ENCODE data around the gene SND1.

DNA sequence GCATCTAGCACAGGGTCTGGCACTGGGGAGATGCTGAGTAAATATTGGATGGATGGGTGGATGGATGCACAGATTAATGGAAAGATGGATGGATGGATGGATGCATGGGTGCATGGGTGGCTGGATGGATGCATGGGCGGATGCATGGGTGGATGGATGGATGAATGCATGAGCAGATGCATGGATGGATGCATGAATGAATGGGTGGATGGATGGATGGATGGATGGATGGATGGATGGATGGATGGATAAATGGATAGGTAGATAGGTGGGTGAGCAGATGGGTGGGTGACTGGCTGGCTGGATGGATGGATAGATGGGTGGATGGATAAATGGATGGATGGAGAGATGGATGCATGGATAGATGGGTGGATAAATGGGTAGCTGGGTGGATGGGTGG, 39.7 kb upstream of the SND1 start:
- TF ChIP-seq, protein P1, sequence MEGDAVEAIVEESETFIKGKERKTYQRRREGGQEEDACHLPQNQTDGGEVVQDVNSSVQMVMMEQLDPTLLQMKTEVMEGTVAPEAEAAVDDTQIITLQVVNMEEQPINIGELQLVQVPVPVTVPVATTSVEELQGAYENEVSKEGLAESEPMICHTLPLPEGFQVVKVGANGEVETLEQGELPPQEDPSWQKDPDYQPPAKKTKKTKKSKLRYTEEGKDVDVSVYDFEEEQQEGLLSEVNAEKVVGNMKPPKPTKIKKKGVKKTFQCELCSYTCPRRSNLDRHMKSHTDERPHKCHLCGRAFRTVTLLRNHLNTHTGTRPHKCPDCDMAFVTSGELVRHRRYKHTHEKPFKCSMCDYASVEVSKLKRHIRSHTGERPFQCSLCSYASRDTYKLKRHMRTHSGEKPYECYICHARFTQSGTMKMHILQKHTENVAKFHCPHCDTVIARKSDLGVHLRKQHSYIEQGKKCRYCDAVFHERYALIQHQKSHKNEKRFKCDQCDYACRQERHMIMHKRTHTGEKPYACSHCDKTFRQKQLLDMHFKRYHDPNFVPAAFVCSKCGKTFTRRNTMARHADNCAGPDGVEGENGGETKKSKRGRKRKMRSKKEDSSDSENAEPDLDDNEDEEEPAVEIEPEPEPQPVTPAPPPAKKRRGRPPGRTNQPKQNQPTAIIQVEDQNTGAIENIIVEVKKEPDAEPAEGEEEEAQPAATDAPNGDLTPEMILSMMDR (IDR thresholded peaks at IDR 0.05): no peak
- no peak for TF ChIP-seq POLR2A (IDR thresholded peaks at IDR 0.05)
